Hippocampal formation (tissue), 2 donors: ENCODE results near the gene EIF4G2.
A peak's percentile ranks its signal among the peaks of the same experiment; 100 is the strongest.
"Not testable (repeated sequence)": the region's sequence is repeated elsewhere in the genome, so short reads cannot be mapped to it uniquely, and the experiment has no call there.

Experiments used
- DNase-seq, 2 donors: peaks; one replicate each; lab custom pipeline; 2025; lab: John Stamatoyannopoulos, UW

EIF4G2 gene

GRCh38 chr11:10808553-10809372 is at the start of gene EIF4G2:
Gene EIF4G2 (minus strand): TSS chr11:10808926.
- peak; percentile 99 for DNase-seq

GRCh38 chr11:10857709-10858438 is 49.1 kb upstream of the EIF4G2 start, which contains the start of gene ZBED5:
Gene ZBED5 (minus strand): TSS chr11:10858053. CDS start chr11:10854945, 3,108 bp downstream.
- peak; percentile 96 to 99 for DNase-seq

GRCh38 chr11:10857459-10857708 is 48.7 kb upstream of the EIF4G2 start:
- DNase-seq = no peak

GRCh38 chr11:10856689-10857458 is 48.1 kb upstream of the EIF4G2 start:
- peak; percentile 11 to 36 for DNase-seq

GRCh38 chr11:10855295-10855694 is 46.6 kb upstream of the EIF4G2 start:
- DNase-seq = no peak

- no peak for DNase-seq
Measured at GRCh38 chr11:10847960-10848860, 39.5 kb upstream of the EIF4G2 start.

GRCh38 chr11:10846660-10847059 is 37.9 kb upstream of the EIF4G2 start:
- no peak for DNase-seq

GRCh38 chr11:10845589-10845988 is 36.9 kb upstream of the EIF4G2 start:
- no peak for DNase-seq

- DNase-seq = no peak
Measured at GRCh38 chr11:10844796-10845195, 36.1 kb upstream of the EIF4G2 start.

- DNase-seq = peak in 1 of 2 donors; percentile 23
Measured at GRCh38 chr11:10844356-10844755, 35.6 kb upstream of the EIF4G2 start.

- DNase-seq = no peak
Measured at GRCh38 chr11:10838881-10839280, 30.2 kb upstream of the EIF4G2 start.

- no peak for DNase-seq
Measured at GRCh38 chr11:10838083-10838482, 29.4 kb upstream of the EIF4G2 start.

- DNase-seq = not testable (repeated sequence)
Measured at GRCh38 chr11:10836884-10837283, 28.2 kb upstream of the EIF4G2 start.

GRCh38 chr11:10829139-10829538 is 20.4 kb upstream of the EIF4G2 start:
- DNase-seq = no peak

- no peak for DNase-seq
Measured at GRCh38 chr11:10828402-10828801, 19.7 kb upstream of the EIF4G2 start.

- DNase-seq = no peak
Measured at GRCh38 chr11:10824888-10825287, 16.2 kb upstream of the EIF4G2 start.

- no peak for DNase-seq
Measured at GRCh38 chr11:10823152-10823579, 14.4 kb upstream of the EIF4G2 start.

GRCh38 chr11:10822491-10822890 is 13.8 kb upstream of the EIF4G2 start:
- not testable (repeated sequence) for DNase-seq

GRCh38 chr11:10818594-10818993 is 9.9 kb upstream of the EIF4G2 start:
- DNase-seq = no peak

- no peak for DNase-seq
Measured at GRCh38 chr11:10813945-10814344, 5.2 kb upstream of the EIF4G2 start.

GRCh38 chr11:10809373-10810160 is 841 bp upstream of the EIF4G2 start:
- peak in 1 of 2 donors; percentile 34 for DNase-seq
